Keratinocyte (primary cell): ENCODE results near the gene MFAP1.

Experiments
- EZH2 ChIP-seq: IDR thresholded peaks from one replicate; pipeline ENCODE4 v1.6.1; 2012; ENCODE audit warnings: inconsistent platforms, mild to moderate bottlenecking, low read length, moderate library complexity
- TF ChIP-seq, protein P1 (sequence below), 3 experiments: IDR thresholded peaks in 1 of 3; conservative IDR thresholded peaks in 1 of 3; optimal IDR thresholded peaks in 1 of 3; 2 replicates in 2 of 3; 3 replicates in 1 of 3; pipeline versions ENCODE3 to v1.5.1; 2011; ENCODE audit warnings: low read length in 3 of 3, mild to moderate bottlenecking in 3 of 3, moderate library complexity in 2 of 3, control low read depth in 1 of 3, inconsistent platforms in 1 of 3; ENCODE audit not compliant: insufficient read depth in 2 of 3; ENCODE audit errors: extremely low read depth in 1 of 3

DNA sequence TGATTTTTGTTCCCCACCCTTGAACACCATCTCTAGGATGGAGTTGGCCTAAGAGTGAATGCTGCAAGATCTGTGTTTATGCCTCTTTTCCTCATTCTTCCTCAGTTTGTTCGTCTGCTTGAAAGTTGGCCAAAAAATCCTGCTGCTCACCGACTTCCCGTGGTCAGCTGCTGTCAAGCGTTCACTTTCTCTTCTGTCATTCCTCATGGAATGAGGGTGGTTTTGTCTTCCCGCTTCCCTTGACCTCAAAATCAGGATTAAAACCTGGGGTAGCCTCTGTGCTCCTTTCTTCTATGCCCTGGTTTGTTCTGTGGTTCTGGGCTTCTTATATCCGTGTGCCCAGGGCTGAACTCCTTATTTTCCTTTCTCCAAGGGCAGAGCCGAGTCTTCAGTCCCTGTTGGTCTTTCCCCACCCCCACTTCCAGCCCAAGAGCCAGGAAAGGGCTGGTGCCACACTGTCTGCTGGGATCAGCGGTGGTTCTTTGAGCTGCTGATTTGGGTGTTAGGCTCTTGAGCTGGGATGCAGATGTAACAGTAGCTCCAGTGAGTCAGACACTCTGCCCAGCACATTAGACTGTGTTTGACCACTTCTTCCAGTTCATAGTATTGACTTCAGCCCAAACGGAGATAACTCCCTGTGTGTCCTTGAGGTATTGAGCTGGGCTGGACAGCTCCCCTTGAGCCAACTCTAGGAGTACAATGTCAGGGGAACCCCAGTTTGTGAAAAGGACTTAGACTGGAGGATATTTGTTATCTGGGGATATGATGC is 30.0 kb downstream of the MFAP1 start:
- TF ChIP-seq, protein P1, sequence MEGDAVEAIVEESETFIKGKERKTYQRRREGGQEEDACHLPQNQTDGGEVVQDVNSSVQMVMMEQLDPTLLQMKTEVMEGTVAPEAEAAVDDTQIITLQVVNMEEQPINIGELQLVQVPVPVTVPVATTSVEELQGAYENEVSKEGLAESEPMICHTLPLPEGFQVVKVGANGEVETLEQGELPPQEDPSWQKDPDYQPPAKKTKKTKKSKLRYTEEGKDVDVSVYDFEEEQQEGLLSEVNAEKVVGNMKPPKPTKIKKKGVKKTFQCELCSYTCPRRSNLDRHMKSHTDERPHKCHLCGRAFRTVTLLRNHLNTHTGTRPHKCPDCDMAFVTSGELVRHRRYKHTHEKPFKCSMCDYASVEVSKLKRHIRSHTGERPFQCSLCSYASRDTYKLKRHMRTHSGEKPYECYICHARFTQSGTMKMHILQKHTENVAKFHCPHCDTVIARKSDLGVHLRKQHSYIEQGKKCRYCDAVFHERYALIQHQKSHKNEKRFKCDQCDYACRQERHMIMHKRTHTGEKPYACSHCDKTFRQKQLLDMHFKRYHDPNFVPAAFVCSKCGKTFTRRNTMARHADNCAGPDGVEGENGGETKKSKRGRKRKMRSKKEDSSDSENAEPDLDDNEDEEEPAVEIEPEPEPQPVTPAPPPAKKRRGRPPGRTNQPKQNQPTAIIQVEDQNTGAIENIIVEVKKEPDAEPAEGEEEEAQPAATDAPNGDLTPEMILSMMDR (optimal IDR thresholded peaks at IDR 0.05 in 1 of 3, IDR thresholded peaks at IDR 0.05 in 1 of 3, conservative IDR thresholded peaks at IDR 0.05 in 1 of 3; ENCODE audit: extremely low read depth in 1 of 3, insufficient read depth in 2 of 3, low read length in 3 of 3): no peak
- TF ChIP-seq EZH2: no peak
